Activated T-cell treated with anti-CD3 and anti-CD28 coated beads, Interleukin-2, amount 50 U/mL, for 24 hours (primary cell): Measurements from ENCODE around the gene FADS3.

Source experiments
- DNase-seq: peaks from one replicate; pipeline ENCODE4 v3.0.0-alpha.2; 2020
- H3K27ac Mint-ChIP-seq: 2 replicates; pipeline ENCODE4 v1.8.0; 2020; ENCODE audit warnings: mild to moderate bottlenecking, mixed read lengths
- H3K27me3 Mint-ChIP-seq: 2 replicates; pipeline ENCODE4 v1.8.0; 2020; ENCODE audit warnings: mixed read lengths
- H3K36me3 Mint-ChIP-seq: 2 replicates; pipeline ENCODE4 v1.8.0; 2020; ENCODE audit warnings: low read depth, mixed read lengths
- H3K4me1 Mint-ChIP-seq: 2 replicates; pipeline ENCODE4 v1.8.0; 2020; ENCODE audit warnings: low read depth, mixed read lengths
- H3K4me3 Mint-ChIP-seq: 2 replicates; pipeline ENCODE4 v1.8.0; 2020; ENCODE audit warnings: mild to moderate bottlenecking, moderate library complexity, mixed read lengths
- H3K9me3 Mint-ChIP-seq: 2 replicates; pipeline ENCODE4 v1.8.0; 2020; ENCODE audit warnings: mixed read lengths

The FADS3 gene

DNA sequence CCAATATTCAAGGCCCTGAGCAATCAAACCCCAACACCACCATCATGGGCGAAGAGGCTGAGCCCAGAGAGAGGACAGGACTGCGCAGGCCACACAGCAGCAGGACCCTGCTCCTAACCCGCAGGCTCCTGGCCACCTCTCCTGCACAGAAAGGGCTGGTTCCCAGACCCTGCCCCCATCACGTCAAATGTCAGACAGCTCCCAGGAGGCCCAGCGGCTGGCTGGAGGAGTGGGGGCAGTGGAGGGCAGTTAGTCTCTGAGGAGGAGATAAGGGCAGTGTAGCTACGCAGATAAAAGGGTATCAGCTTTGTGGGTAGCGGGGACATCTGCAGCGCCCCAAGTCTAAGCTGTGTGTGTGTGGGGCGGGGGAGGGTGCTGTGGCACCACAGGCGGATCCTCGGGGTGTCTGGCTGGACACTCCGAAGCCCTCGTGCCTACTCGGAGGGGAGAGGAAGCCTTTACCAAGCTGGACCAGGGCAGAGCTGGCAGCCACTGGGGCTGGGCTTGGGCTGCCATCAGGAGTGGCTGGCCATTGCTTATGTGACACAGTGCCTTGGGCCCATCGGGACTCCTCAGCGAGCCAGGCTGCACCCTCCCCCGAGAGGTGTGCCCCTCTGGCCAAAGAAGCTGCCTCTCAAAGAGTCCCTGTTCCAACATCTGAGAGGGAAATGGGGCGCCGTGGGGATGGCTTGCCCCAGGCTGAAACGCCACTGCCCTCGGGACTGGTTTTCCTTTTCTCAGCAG is 21.5 kb downstream of the FADS3 start:
- no peak overlapping the region for H3K27ac Mint-ChIP-seq
- peaks cover 5% of the 10 kb centered on the region for H3K4me1 Mint-ChIP-seq
- H3K27me3 Mint-ChIP-seq: peaks cover 3% of the 10 kb centered on the region
- H3K4me3 Mint-ChIP-seq: no peak overlapping the region
- no peaks in the 10 kb centered on the region for H3K9me3 Mint-ChIP-seq
- H3K36me3 Mint-ChIP-seq: no peaks in the 10 kb centered on the region
- DNase-seq: no peak

DNA sequence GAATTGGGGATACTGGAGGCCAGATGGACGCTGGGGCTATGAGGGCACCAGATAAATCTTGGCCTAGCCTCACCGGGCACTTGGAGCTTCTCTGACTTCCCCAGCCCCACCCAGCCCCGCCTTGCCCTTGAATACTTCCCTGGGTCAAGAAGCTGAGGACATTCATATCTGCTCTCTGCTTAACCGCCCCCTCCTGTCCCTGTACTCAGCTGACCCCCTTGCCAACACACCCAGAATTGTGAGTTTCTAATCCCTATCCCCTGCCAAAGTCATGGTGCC is 22.0 kb downstream of the FADS3 start:
- H3K4me1 Mint-ChIP-seq: peaks cover 5% of the 10 kb centered on the region

DNA sequence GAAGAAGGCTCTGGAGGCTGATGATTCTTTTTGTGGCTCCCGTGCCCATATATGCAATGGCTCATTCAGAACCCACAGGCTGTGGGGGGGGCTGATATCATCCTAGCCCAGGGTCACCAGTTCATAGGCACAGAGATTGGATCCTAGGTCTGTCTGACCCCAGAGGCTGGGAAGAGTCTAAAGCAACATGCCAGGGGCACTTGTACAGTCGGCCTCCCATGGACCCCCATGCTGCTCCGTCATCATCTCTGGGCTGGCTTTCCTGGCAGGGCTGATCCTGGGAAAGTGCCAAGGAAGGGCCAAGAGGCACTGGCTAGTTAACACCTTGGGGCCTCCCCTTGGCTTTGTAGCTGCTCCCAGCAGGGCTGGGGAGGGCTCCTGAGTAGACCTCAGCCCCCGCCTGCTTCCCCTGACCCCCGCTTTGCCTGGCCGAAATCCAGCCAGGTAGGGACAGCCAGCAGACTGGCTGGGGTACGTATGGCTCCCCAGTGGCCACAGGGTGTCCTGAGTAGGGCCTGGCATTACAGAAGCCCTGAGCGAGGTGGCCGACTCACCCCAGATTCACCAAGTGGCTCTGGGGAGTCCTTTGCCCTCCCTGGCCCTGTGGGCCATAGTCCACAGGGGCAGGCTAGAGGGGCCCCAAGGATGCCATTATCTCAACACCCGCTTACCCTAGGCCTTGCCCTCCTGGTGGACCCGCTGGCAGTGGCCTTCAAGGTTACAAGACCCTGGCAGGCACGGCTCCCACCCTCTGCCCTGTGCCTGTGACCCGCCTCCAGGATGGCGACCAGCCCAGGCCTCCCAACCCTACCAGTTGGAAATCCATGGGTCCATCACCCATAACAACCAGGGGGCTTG is 22.5 kb downstream of the FADS3 start:
- Mint-ChIP-seq H3K36me3 (no peaks in the 10 kb centered on the region), H3K27me3 (peaks cover 3% of the 10 kb centered on the region), H3K4me1 (peaks cover 5% of the 10 kb centered on the region), H3K9me3 (no peaks in the 10 kb centered on the region), H3K4me3 (no peak overlapping the region), H3K27ac (no peak overlapping the region)
- DNase-seq: no peak

More for the DNA sequence above, 22.0 kb downstream of the FADS3 start:
- H3K9me3 Mint-ChIP-seq: no peaks in the 10 kb centered on the region
- H3K27ac Mint-ChIP-seq: no peak overlapping the region
- H3K27me3 Mint-ChIP-seq: peaks cover 3% of the 10 kb centered on the region
- H3K4me3 Mint-ChIP-seq: no peak overlapping the region
- DNase-seq: no peak
- no peaks in the 10 kb centered on the region for H3K36me3 Mint-ChIP-seq

DNA sequence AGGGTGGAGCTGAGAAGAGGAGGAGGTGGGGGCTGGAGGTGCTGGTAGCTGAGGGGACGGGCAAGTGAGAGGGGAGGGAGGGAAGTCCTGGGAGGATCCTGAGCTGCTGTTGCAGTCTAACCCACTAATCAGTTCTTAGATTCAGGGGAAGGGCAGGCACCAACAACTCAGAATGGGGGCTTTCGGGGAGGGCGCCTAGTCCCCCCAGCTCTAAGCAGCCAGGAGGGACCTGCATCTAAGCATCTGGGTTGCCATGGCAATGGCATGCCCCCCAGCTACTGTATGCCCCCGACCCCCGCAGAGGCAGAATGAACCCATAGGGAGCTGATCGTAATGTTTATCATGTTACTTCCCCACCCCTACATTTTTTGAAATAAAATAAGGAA is 24.4 kb downstream of the FADS3 start:
- H3K4me3 Mint-ChIP-seq: no peak overlapping the region
- no peak for DNase-seq
- H3K27ac Mint-ChIP-seq: no peak overlapping the region
- no peaks in the 10 kb centered on the region for H3K9me3 Mint-ChIP-seq
- peaks cover 3% of the 10 kb centered on the region for H3K27me3 Mint-ChIP-seq
- no peaks in the 10 kb centered on the region for H3K36me3 Mint-ChIP-seq
- H3K4me1 Mint-ChIP-seq: peaks cover 5% of the 10 kb centered on the region

DNA sequence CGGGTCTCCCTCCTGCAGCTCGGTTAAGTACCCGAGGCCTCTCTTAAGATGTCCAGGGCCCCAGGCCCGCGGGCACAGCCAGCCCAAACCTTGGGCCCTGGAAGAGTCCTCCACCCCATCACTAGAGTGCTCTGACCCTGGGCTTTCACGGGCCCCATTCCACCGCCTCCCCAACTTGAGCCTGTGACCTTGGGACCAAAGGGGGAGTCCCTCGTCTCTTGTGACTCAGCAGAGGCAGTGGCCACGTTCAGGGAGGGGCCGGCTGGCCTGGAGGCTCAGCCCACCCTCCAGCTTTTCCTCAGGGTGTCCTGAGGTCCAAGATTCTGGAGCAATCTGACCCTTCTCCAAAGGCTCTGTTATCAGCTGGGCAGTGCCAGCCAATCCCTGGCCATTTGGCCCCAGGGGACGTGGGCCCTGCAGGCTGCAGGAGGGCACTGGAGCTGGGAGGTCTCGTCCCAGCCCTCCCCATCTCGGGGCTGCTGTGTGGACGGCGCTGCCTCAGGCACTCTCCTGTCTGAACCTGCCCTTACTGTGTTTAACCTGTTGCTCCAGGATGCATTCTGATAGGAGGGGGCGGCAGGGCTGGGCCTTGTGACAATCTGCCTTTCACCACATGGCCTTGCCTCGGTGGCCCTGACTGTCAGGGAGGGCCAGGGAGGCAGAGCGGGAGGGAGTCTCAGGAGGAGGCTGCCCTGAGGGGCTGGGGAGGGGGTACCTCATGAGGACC is 25.0 kb downstream of the FADS3 start:
- Mint-ChIP-seq H3K4me1 (peaks cover 5% of the 10 kb centered on the region), H3K27me3 (peaks cover 3% of the 10 kb centered on the region), H3K27ac (no peak overlapping the region), H3K36me3 (no peaks in the 10 kb centered on the region), H3K9me3 (no peaks in the 10 kb centered on the region), H3K4me3 (no peak overlapping the region)
- DNase-seq: no peak

DNA sequence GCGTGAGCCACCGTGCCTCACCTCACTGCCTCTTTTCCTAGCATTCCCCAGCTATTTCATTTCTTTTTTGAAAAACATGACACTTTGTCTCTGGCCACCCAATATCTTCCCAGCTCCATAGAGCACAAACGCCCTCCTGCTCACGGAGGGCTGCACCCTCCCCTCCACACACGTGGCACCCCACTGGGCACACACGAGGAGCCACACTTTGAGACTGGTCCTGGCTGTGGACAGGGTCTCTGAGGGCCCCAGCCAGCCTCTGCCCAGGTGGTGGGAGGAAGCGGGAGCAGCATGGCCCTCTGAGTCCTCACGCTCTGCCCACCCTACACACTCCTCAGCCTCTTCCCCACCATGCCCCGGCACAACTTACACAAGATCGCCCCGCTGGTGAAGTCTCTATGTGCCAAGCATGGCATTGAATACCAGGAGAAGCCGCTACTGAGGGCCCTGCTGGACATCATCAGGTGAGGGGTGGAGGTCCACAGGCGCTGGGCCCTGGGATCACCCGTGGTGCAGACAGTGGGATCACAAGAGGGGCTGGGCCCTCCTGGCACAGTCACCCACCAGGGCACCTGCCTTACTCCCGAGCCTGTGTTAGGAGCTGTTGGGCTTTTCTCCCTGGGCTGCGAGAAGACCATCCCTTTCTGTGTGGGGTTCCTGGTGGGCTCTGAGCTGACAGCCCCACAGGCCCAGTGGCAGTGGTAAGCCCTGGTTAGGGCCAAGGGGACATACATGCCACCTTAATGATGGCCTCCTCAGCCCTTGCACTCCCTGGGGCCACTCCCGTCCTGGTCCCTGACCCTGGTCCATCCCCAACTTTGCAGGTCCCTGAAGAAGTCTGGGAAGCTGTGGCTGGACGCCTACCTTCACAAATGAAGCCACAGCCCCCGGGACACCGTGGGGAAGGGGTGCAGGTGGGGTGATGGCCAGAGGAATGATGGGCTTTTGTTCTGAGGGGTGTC is 26.2 kb downstream of the FADS3 start:
- H3K36me3 Mint-ChIP-seq: no peaks in the 10 kb centered on the region

DNA sequence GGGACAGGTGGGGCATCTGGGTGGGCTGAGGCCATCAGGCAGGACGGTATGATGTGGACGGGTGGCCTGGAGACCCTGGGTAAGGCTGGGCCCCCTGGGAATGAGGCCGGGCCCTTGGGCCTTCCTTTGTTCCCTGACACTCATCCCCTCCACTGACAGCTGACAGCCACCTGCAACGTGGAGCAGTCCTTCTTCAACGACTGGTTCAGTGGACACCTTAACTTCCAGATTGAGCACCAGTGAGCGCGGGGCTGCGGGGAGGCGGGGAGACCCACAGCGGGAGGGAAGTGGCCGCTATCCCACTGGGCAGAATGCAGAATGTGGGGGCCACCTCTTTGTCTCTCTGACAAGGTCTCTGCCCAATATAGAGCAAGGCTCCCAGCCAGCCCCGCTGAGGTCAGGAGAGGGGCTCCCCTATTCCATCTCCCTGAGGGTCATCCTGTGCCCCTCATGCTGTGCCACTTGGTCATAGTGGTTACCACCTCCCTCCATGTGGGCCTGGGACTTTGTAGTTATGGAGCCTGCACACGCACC is 27.7 kb downstream of the FADS3 start:
- Mint-ChIP-seq H3K9me3 (no peaks in the 10 kb centered on the region), H3K27ac (no peak overlapping the region), H3K36me3 (no peaks in the 10 kb centered on the region), H3K4me1 (no peaks in the 10 kb centered on the region), H3K4me3 (no peak overlapping the region), H3K27me3 (no peaks in the 10 kb centered on the region)
- DNase-seq: no peak

More for the DNA sequence above, 26.2 kb downstream of the FADS3 start:
- H3K4me1 Mint-ChIP-seq: no peaks in the 10 kb centered on the region
- no peaks in the 10 kb centered on the region for H3K9me3 Mint-ChIP-seq
- H3K27me3 Mint-ChIP-seq: no peaks in the 10 kb centered on the region
- H3K27ac Mint-ChIP-seq: no peak overlapping the region
- no peak for DNase-seq
- H3K4me3 Mint-ChIP-seq: no peak overlapping the region

DNA sequence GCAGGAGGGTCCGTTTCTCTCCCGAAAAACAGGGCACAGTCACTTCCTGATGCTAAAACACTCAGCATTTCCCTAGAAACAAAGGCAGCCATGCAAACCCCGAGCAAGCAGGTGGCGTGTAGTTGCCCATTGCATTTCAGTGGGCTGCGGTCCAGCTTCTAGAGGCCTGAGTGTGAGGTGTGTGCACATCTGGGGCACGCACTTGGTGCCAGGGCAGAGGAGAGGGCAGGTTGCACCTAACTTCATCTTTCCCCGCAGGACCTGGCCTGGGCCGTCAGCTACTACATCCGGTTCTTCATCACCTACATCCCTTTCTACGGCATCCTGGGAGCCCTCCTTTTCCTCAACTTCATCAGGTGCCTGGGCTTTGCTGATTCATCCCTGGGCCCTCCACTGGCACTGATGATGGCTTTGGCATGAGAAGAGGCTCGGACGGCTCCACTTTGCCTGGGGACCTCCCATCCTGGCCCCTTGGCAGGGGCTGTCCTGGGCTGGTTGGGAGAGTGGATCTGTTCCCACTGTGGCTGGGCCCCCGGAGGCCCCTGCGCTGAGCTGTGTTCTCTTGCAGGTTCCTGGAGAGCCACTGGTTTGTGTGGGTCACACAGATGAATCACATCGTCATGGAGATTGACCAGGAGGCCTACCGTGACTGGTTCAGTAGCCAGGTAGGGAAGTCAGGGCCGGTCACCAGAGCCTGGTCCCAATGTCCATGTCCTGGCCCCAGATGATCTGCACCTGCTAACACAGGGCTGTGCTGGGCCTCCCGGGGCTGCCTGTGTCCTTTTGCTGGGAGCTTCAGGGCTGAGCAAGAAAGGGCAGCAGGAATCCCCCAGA is 28.4 kb downstream of the FADS3 start:
- Mint-ChIP-seq H3K36me3 (no peaks in the 10 kb centered on the region), H3K9me3 (no peaks in the 10 kb centered on the region), H3K4me1 (no peaks in the 10 kb centered on the region), H3K27me3 (no peaks in the 10 kb centered on the region), H3K4me3 (no peak overlapping the region), H3K27ac (no peak overlapping the region)
- no peak for DNase-seq

DNA sequence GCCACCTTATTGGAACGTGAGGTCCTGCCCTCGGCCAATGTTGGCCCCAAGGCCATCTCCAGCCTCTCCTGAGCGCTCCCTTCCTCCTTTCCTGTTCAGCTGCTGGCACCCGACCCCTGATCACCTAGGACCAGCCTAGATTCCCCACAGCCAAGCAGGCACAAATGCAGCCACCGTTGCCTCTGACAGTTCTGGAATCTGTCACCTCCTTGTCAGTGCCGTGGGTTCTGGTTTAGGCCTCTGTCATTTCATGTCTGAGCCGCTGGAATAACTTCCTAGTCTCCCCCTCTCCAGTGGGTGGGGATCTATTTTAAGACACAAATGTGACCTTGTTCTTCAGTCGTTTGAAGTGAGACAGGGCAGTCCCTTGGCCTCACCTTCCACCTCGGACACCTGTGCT is 29.7 kb downstream of the FADS3 start:
- no peaks in the 10 kb centered on the region for H3K9me3 Mint-ChIP-seq
- H3K27ac Mint-ChIP-seq: no peak overlapping the region
- H3K36me3 Mint-ChIP-seq: no peaks in the 10 kb centered on the region
- H3K4me3 Mint-ChIP-seq: no peak overlapping the region
- H3K27me3 Mint-ChIP-seq: no peaks in the 10 kb centered on the region
- no peaks in the 10 kb centered on the region for H3K4me1 Mint-ChIP-seq
- no peak for DNase-seq

DNA sequence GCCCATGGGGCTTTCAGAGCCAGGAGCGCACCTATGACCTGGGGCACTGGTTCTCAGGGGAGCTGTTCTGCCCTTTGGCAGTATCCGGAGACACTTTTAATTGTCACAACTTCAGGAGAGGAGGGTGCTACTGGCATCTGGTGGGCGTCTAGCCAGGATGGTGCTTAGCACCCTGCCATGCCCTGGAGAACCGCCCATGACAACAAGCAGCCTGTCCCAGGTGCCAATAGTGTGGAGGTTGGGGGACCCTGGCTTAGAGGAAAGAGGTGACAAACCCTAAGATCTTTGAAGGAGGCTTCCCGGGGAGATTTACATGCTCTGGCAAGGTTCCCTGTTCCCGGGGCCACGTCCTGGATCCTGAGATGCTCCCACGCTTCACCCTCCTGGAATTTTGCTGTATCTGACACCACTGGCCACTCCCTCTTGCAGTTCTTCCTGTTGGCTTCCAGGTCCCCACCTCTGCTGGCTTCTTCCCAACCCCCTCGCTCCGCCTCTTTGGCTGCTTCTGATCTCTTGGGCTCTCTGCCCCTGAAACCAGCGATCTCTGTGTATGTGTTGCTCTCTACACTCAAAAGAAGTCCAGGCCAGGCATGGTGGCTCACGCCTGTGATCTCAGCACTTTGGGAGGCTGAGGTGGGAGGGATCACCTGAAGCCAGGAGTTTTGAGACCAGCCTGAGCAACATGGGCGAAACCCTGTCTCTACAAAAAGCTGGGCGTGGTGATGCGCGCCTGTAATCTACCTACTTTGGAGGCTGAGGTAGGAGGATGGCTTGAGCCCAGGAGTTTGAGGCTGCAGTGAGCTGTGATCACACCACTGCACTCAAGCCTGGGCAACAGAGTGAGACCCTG is 31.1 kb downstream of the FADS3 start:
- no peak overlapping the region for H3K27ac Mint-ChIP-seq

DNA sequence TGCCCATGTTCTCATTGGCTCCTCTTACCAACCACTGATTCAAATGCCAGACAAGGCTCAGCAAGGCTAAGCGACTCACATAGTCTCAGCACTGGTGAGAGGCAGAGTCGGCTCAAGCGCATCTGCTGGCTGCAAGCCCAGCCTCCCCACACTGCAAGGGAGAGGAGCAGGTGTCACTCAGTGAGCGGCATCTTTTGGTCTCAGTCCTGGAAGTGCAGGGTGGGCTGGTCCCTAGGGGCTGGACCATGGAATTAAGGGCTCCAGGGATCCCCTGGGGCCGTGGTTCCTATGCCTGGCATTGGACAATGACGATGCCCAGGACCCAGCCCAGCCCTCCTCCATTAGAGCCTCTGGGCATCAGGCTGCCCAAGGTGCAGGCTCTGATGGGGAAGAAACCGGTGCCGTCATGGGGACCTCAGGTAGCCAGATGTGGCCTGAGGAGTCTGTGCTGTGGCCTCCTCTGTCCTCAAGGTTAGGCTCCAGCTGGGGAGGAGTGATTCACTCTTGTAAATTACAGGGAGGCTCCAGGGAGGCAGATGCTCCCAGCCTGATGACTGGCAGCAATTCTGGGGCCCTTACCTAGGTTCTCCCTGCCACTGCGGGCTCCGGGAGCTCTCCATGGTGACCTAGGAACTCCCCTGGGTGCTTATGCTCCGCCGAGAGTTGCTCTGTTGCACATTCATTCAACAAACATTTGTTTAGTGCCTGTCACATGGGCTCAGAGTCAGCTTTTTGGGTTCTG is 35.2 kb downstream of the FADS3 start:
- Mint-ChIP-seq H3K27me3 (no peaks in the 10 kb centered on the region), H3K27ac (no peak overlapping the region), H3K4me1 (no peaks in the 10 kb centered on the region), H3K36me3 (no peaks in the 10 kb centered on the region), H3K9me3 (no peaks in the 10 kb centered on the region), H3K4me3 (no peak overlapping the region)
- no peak for DNase-seq

More for the DNA sequence above, 31.1 kb downstream of the FADS3 start:
- H3K4me1 Mint-ChIP-seq: no peaks in the 10 kb centered on the region
- H3K27me3 Mint-ChIP-seq: no peaks in the 10 kb centered on the region
- no peaks in the 10 kb centered on the region for H3K9me3 Mint-ChIP-seq
- no peaks in the 10 kb centered on the region for H3K36me3 Mint-ChIP-seq
- no peak overlapping the region for H3K4me3 Mint-ChIP-seq
- no peak for DNase-seq
